GM19372 (cell line): ENCODE measurements around the gene HTR7.
"Not testable (repeated sequence)": the region's sequence is repeated elsewhere in the genome, so short reads cannot be mapped to it uniquely, and the experiment has no call there.

Experiments
- ATAC-seq: cut with Tn5 transposase; IDR thresholded peaks from one replicate; pipeline ENCODE4 v1.9.1; 2021; ENCODE audit warnings: mild to moderate bottlenecking, low read depth, moderate library complexity; ENCODE audit not compliant: unreplicated experiment

The HTR7 gene

GRCh38 chr10:90859321-90859751, 1.5 kb upstream of the HTR7 start:
- ATAC-seq, result no peak

- ATAC-seq, result no peak
These were observed 676 bp upstream of the HTR7 start for GRCh38 chr10:90858461-90858968.

GRCh38 chr10:90856964-90857634, 740 bp downstream of the HTR7 start:
- ATAC-seq, result peak; percentile 13

GRCh38 chr10:90856261-90856660, 1.6 kb downstream of the HTR7 start:
- ATAC-seq, result no peak

- no peak for ATAC-seq
These were observed 2.7 kb downstream of the HTR7 start for GRCh38 chr10:90855126-90855525.

- no peak for ATAC-seq
These were observed 7.7 kb downstream of the HTR7 start for GRCh38 chr10:90849956-90850749.

GRCh38 chr10:90847436-90847835, 10.4 kb downstream of the HTR7 start:
- ATAC-seq, result no peak

GRCh38 chr10:90846746-90847145, 11.1 kb downstream of the HTR7 start:
- ATAC-seq, result no peak

- no peak for ATAC-seq
These were observed 12.1 kb downstream of the HTR7 start for GRCh38 chr10:90845726-90846125.

- ATAC-seq, result no peak
These were observed 15.1 kb downstream of the HTR7 start for GRCh38 chr10:90842725-90843124.

GRCh38 chr10:90837486-90837885, 20.4 kb downstream of the HTR7 start:
- no peak for ATAC-seq

GRCh38 chr10:90834326-90834725, 23.5 kb downstream of the HTR7 start:
- ATAC-seq, result no peak

GRCh38 chr10:90832111-90832510, 25.7 kb downstream of the HTR7 start:
- no peak for ATAC-seq

GRCh38 chr10:90822508-90822907, 35.3 kb downstream of the HTR7 start:
- ATAC-seq, result no peak

GRCh38 chr10:90821864-90822263, 36.0 kb downstream of the HTR7 start:
- not testable (repeated sequence) for ATAC-seq

GRCh38 chr10:90819911-90820310, 37.9 kb downstream of the HTR7 start:
- no peak for ATAC-seq

- no peak for ATAC-seq
These were observed 39.1 kb downstream of the HTR7 start for GRCh38 chr10:90818736-90819135.

- no peak for ATAC-seq
These were observed 40.5 kb downstream of the HTR7 start for GRCh38 chr10:90817128-90817889.

- no peak for ATAC-seq
These were observed 41.4 kb downstream of the HTR7 start for GRCh38 chr10:90816466-90816865.

- ATAC-seq, result no peak
These were observed 44.1 kb downstream of the HTR7 start for GRCh38 chr10:90813594-90814365.
